K562 (cell line): ENCODE measurements around the gene PDE2A. TPM values are rescaled to one million over a fixed set of nuclear protein-coding genes. Genes with fewer than 3 reads are reported as not detected.
A peak's percentile ranks its signal among the peaks of the same experiment; 100 is the strongest.

Experiments
- ATAC-seq: fragments of 200-7000 bp; cut with Tn5 transposase; 3 replicates; pipeline ENCODE4 v1.9.1; 2020; ENCODE audit warnings: moderate library complexity
- BruUV-seq: library from RNA; stranded (reverse); fragments of 400-500 nt; replicated peaks from 2 replicates; lab custom pipeline; 2021; lab: Mats Ljungman, UMichigan
- CTCF ChIA-PET: fragments of 300-600 bp; formaldehyde crosslinking; extraction: SDS; loops from one replicate; lab custom pipeline; 2021; ENCODE audit warnings: low intra/inter-chr PET ratio; lab: Yijun Ruan, JAX
- POLR2A ChIA-PET: fragments of 300-600, 350-650 bp; sonication (Branson Sonifier 250); formaldehyde crosslinking; extraction: SDS; loops from one replicate; lab custom pipeline; 2021; ENCODE audit warnings: antibody characterized with exemption, inconsistent platforms; lab: Yijun Ruan, JAX
- DNase-seq, 4 experiments: peaks; one replicate each; pipeline versions ENCODE4 v3.0.0 to v3.0.0-alpha.2; 2011 to 2018; ENCODE audit warnings: low spot score in 3 of 4, mixed read lengths in 3 of 4; ENCODE audit errors: extremely low read depth in 1 of 4
- FAIRE-seq: peaks from 2 replicates; lab custom pipeline; 2011; peaks lifted over from hg19 to GRCh38; lab: Jason Lieb, UNC
- H2AFZ ChIP-seq: 2 replicates; pipeline ENCODE4 v1.6.0; 2011; ENCODE audit warnings: low read depth, low read length, control low read depth, inconsistent platforms
- H3K27ac ChIP-seq: fragments of 200-600 bp; 3 replicates; pipeline ENCODE4 v1.8.0; 2011; ENCODE audit warnings: low read depth, mild to moderate bottlenecking, control low read depth, inconsistent platforms, low read length, moderate library complexity, mixed read lengths; ENCODE audit errors: extremely low read depth
- H3K27me3 ChIP-seq, 2 experiments: fragments of 300-600 bp in 1 of 2; 2 replicates in 1 of 2; 3 replicates in 1 of 2; pipeline versions ENCODE4 v1.6.0 to v1.8.0; 2011; ENCODE audit warnings: inconsistent platforms in 2 of 2, low read length in 2 of 2, mild to moderate bottlenecking in 1 of 2, mixed read lengths in 1 of 2, moderate library complexity in 1 of 2; ENCODE audit not compliant: control insufficient read depth in 2 of 2, insufficient read depth in 2 of 2
- H3K36me3 ChIP-seq: fragments of 300-600 bp; 3 replicates; pipeline ENCODE4 v1.8.0; 2011; ENCODE audit warnings: mild to moderate bottlenecking, low read length, inconsistent platforms; ENCODE audit not compliant: control insufficient read depth, insufficient read depth
- H3K4me1 ChIP-seq, 2 experiments: fragments of 200-600 bp in 1 of 2; replicated peaks in 1 of 2; 2 replicates in 1 of 2; 3 replicates in 1 of 2; pipeline versions ENCODE4 v1.5.1 to v1.8.0; 2011; ENCODE audit warnings: inconsistent platforms in 2 of 2, low read length in 2 of 2, mild to moderate bottlenecking in 1 of 2, mixed read lengths in 1 of 2, moderate library complexity in 1 of 2; ENCODE audit not compliant: control insufficient read depth in 2 of 2, insufficient read depth in 2 of 2
- H3K4me2 ChIP-seq: 2 replicates; pipeline ENCODE4 v1.6.1; 2011; ENCODE audit warnings: low read length, control low read depth, inconsistent platforms, mixed read lengths; ENCODE audit not compliant: insufficient read depth
- H3K4me3 ChIP-seq: fragments of 200-600 bp; sonication (generic), shearing (Covaris generic); 2 replicates; pipeline ENCODE4 v1.5.1; 2016; ENCODE audit warnings: control low read depth, inconsistent platforms
- H3K79me2 ChIP-seq: fragments of 200-600 bp; 3 replicates; pipeline ENCODE4 v1.8.0; 2011; ENCODE audit warnings: low read length, inconsistent platforms; ENCODE audit not compliant: control insufficient read depth, insufficient read depth
- H3K9ac ChIP-seq, 2 experiments: 2 replicates each; pipeline versions ENCODE4 v1.6.0 to v1.6.1; 2011; ENCODE audit warnings: low read depth in 2 of 2, low read length in 2 of 2, control low read depth in 1 of 2, inconsistent platforms in 1 of 2, mild to moderate bottlenecking in 1 of 2, mixed read lengths in 1 of 2; ENCODE audit not compliant: insufficient read depth in 1 of 2
- H3K9me1 ChIP-seq: one replicate; pipeline ENCODE4 v1.6.0; 2011; ENCODE audit warnings: inconsistent platforms, mild to moderate bottlenecking, low read length, moderate library complexity; ENCODE audit not compliant: control insufficient read depth, insufficient read depth
- H3K9me3 ChIP-seq: replicated peaks from 2 replicates; pipeline ENCODE4 v1.5.1; 2011; ENCODE audit warnings: low read depth, low read length, inconsistent platforms; ENCODE audit not compliant: control insufficient read depth, insufficient read depth
- H4K20me1 ChIP-seq: replicated peaks from 2 replicates; pipeline ENCODE4 v1.6.1; 2011; ENCODE audit warnings: low read length, inconsistent platforms, mixed read lengths; ENCODE audit not compliant: control insufficient read depth, insufficient read depth
- ETV5 ChIP-seq: sonication (generic); formaldehyde crosslinking; IDR thresholded peaks from 2 replicates; pipeline ENCODE4 v1.4.0; 2020; ENCODE audit warnings: low read depth, mild to moderate bottlenecking, missing genetic modification reagents
- RCOR1 ChIP-seq, 2 experiments: IDR thresholded peaks; 2 replicates each; pipeline ENCODE4 v1.6.1; 2012; ENCODE audit warnings: low read depth in 2 of 2, low read length in 2 of 2, borderline replicate concordance in 1 of 2, improper control_type of control experiment in 1 of 2
- WGBS: fragments of 100-300 bp; shearing (Covaris generic); methylation state at CpG from one replicate; pipeline ENCODE4 v1.1.6; 2016; ENCODE audit warnings: low coverage, mixed read lengths; ENCODE audit not compliant: insufficient coverage; ENCODE audit errors: missing lambda C conversion rate; 5-methylcytosine and 5-hydroxymethylcytosine counted together
- in situ Hi-C: fragments of 300-500 bp; cut with MboI; formaldehyde crosslinking; loops from 4 replicates; pipeline ENCODE4 v1.15.0; 2018; ENCODE audit warnings: inconsistent platforms, mixed read lengths
- intact Hi-C: fragments of 100-400 bp; cut with micrococcal nuclease; formaldehyde crosslinking; loops from 2 replicates; pipeline ENCODE4 v1.14.2; 2022
- polyA plus RNA-seq, 8 experiments: library from polyadenylated mRNA; depleted of rRNA in 4 of 8; stranded (reverse) in 5 of 8; unstranded in 3 of 8; fragments of >200 nt; fragmentation: Nextera tagmentation in 2 of 8; fragmentation: Illumina TruSeq in 1 of 8; extraction: Ambion mirVana in 2 of 8; extraction: Trizol in 1 of 8; gene quantifications; 2 replicates each; pipeline versions ENCODE4 v1.2.1 to v1.2.3, GENCODE V29; 2011 to 2014; ENCODE audit warnings: inconsistent platforms in 1 of 8, missing spikeins in 1 of 8
- total RNA-seq, 7 experiments: library from RNA; depleted of rRNA in 6 of 7; stranded (reverse); fragments of >200 nt in 6 of 7; fragmentation: Illumina TruSeq in 2 of 7; extraction: Trizol in 2 of 7; gene quantifications; 2 replicates each; pipeline versions ENCODE4 v1.2.1 to v1.2.3, GENCODE V29; 2011 to 2021; ENCODE audit warnings: low replicate concordance in 1 of 7
- TF ChIP-seq, protein P1 (sequence below), 2 experiments: fragments of 450-650 bp; formaldehyde crosslinking in 1 of 2; IDR thresholded peaks; 2 replicates each; pipeline versions ENCODE4 v1.4.0 to v1.6.1; 2014 to 2020; ENCODE audit warnings: mild to moderate bottlenecking in 2 of 2, borderline replicate concordance in 1 of 2, low read depth in 1 of 2
- TF ChIP-seq, protein P2 (sequence below): fragments of 250-450 bp; sonication (Bioruptor Pico); IDR thresholded peaks from 2 replicates; pipeline ENCODE4 v1.4.0; 2020; ENCODE audit warnings: mild to moderate bottlenecking, moderate library complexity
- TF ChIP-seq, protein P3 (sequence below), 2 experiments: fragments of 200-800 bp in 1 of 2; sonication (Bioruptor generic) in 1 of 2; sonication (generic) in 1 of 2; formaldehyde crosslinking in 1 of 2; IDR thresholded peaks in 1 of 2; conservative IDR thresholded peaks in 1 of 2; 2 replicates each; pipeline versions ENCODE4 v1.5.0 to v1.6.1; 2016 to 2020; ENCODE audit warnings: missing compliant biosample characterization in 1 of 2, missing genetic modification characterization in 1 of 2, missing genetic modification reagents in 1 of 2
- TF ChIP-seq, protein P4 (sequence below), 2 experiments: IDR thresholded peaks; 2 replicates each; pipeline ENCODE4 v1.6.1; 2011; ENCODE audit warnings: borderline replicate concordance in 1 of 2, control low read depth in 1 of 2, low read depth in 1 of 2, low read length in 1 of 2, mild to moderate bottlenecking in 1 of 2, mixed read lengths in 1 of 2, moderate library complexity in 1 of 2; ENCODE audit not compliant: insufficient read depth in 1 of 2, insufficient read length in 1 of 2, poor library complexity in 1 of 2, severe bottlenecking in 1 of 2; ENCODE audit errors: extremely low read depth in 1 of 2

PDE2A gene
- total and polyA plus RNA-seq, 9 of the 15 experiments (the other 6 are each of a cell fraction or from before 2014, with no cell fraction given), result 0.07 to 15.2 (median 1.6) TPM; not detected in 1

DNA sequence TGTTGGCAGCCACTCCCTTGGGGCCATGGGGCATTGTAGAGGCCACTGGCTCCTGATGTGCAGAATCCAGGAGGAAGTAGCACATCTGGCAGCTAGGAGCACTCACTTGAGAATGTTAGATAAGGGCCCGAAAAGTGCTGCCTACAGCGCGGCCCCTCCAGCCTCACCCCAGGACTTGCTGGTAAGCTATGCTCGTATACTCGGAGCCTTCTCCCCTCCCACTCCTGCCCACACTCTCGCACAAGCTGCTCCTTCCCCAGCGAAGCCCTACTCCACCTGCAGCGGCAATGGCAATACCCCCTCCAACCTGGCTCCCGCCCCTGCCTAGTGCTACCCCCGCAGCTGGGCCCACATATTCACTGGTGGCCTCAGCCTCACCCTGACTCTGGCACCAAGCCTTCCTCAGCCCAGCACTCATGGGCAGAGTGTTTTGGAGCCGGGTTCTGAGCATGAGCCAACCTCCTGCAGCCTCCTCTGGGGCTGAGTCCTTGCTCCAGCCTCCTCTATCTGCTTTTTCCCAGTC, 47.7 kb downstream of the PDE2A start:
- CTCF ChIA-PET, result no interaction called here
- Histone ChIP-seq H2AFZ (no peak overlapping the region), H3K9me3 (no peaks in the 10 kb centered on the region), H3K4me1 (peaks cover 18 to 21% of the 10 kb centered on the region in 2 experiments; a peak in 4 of 5 replicates), H3K4me3 (no peak overlapping the region), H3K4me2 (no peak overlapping the region), H3K27ac (no peak overlapping the region), H4K20me1 (no peaks in the 10 kb centered on the region; the same call in 1 of the 2 replicates), H3K79me2 (no peaks in the 10 kb centered on the region), H3K36me3 (no peaks in the 10 kb centered on the region), H3K9me1 (no peaks in the 10 kb centered on the region), H3K9ac (peak overlapping the region in 1 of 2 experiments; percentile 76; a peak in 2 of 4 replicates), H3K27me3 (peaks cover 0 to 17% of the 10 kb centered on the region in 2 experiments; a peak in 3 of 5 replicates)
- ATAC-seq (peak; percentile 54), DNase-seq (peak in 2 of 4 experiments; percentile 45 to 58), FAIRE-seq (peak; percentile 58)
- POLR2A ChIA-PET, result interaction anchor here (0.7 kb wide), 1 partner anchor 10 kb away, joined by 3 read pairs; no protein-coding TSS in a partner anchor
- intact Hi-C loops, result no loop called here
- WGBS, result 24% methylated on average over 9 of the region's 11 CpGs
- no TSS peak for BruUV-seq
- in situ Hi-C loops, result no loop called here
- TF ChIP-seq, protein P1, sequence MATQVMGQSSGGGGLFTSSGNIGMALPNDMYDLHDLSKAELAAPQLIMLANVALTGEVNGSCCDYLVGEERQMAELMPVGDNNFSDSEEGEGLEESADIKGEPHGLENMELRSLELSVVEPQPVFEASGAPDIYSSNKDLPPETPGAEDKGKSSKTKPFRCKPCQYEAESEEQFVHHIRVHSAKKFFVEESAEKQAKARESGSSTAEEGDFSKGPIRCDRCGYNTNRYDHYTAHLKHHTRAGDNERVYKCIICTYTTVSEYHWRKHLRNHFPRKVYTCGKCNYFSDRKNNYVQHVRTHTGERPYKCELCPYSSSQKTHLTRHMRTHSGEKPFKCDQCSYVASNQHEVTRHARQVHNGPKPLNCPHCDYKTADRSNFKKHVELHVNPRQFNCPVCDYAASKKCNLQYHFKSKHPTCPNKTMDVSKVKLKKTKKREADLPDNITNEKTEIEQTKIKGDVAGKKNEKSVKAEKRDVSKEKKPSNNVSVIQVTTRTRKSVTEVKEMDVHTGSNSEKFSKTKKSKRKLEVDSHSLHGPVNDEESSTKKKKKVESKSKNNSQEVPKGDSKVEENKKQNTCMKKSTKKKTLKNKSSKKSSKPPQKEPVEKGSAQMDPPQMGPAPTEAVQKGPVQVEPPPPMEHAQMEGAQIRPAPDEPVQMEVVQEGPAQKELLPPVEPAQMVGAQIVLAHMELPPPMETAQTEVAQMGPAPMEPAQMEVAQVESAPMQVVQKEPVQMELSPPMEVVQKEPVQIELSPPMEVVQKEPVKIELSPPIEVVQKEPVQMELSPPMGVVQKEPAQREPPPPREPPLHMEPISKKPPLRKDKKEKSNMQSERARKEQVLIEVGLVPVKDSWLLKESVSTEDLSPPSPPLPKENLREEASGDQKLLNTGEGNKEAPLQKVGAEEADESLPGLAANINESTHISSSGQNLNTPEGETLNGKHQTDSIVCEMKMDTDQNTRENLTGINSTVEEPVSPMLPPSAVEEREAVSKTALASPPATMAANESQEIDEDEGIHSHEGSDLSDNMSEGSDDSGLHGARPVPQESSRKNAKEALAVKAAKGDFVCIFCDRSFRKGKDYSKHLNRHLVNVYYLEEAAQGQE (IDR thresholded peaks at IDR 0.05; ENCODE audit: borderline replicate concordance), result no peak
- TF ChIP-seq, protein P1 (CRISPR knock-in tag; IDR thresholded peaks at IDR 0.05; ENCODE audit: low read depth), result no peak
- TF ChIP-seq ETV5 (CRISPR knock-in tag) (no peak), RCOR1 (IDR thresholded peaks at IDR 0.05; ENCODE audit: borderline replicate concordance in 1 of 2, low read depth in 2 of 2, low read length in 2 of 2) (0 out of 4 replicates have a peak, but pooled peaks of 1 of the 2 experiments have one; percentile 45)
- TF ChIP-seq, protein P2, sequence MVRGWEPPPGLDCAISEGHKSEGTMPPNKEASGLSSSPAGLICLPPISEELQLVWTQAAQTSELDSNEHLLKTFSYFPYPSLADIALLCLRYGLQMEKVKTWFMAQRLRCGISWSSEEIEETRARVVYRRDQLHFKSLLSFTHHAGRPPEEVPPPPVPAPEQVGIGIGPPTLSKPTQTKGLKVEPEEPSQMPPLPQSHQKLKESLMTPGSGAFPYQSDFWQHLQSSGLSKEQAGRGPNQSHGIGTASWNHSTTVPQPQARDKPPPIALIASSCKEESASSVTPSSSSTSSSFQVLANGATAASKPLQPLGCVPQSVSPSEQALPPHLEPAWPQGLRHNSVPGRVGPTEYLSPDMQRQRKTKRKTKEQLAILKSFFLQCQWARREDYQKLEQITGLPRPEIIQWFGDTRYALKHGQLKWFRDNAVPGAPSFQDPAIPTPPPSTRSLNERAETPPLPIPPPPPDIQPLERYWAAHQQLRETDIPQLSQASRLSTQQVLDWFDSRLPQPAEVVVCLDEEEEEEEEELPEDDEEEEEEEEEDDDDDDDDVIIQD (CRISPR knock-in tag), result no peak
- TF ChIP-seq, protein P3, sequence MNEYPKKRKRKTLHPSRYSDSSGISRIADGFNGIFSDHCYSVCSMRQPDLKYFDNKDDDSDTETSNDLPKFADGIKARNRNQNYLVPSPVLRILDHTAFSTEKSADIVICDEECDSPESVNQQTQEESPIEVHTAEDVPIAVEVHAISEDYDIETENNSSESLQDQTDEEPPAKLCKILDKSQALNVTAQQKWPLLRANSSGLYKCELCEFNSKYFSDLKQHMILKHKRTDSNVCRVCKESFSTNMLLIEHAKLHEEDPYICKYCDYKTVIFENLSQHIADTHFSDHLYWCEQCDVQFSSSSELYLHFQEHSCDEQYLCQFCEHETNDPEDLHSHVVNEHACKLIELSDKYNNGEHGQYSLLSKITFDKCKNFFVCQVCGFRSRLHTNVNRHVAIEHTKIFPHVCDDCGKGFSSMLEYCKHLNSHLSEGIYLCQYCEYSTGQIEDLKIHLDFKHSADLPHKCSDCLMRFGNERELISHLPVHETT (CRISPR knock-in tag; conservative IDR thresholded peaks at IDR 0.05 in 1 of 2, IDR thresholded peaks at IDR 0.05 in 1 of 2), result no peak
- TF ChIP-seq, protein P4, sequence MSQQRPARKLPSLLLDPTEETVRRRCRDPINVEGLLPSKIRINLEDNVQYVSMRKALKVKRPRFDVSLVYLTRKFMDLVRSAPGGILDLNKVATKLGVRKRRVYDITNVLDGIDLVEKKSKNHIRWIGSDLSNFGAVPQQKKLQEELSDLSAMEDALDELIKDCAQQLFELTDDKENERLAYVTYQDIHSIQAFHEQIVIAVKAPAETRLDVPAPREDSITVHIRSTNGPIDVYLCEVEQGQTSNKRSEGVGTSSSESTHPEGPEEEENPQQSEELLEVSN (IDR thresholded peaks at IDR 0.05; ENCODE audit: borderline replicate concordance in 1 of 2, extremely low read depth in 1 of 2, insufficient read depth in 1 of 2, insufficient read length in 1 of 2, low read depth in 1 of 2, low read length in 1 of 2, poor library complexity in 1 of 2, severe bottlenecking in 1 of 2), result no peak
